Islet of Langerhans (tissue), 1 donor: Measurements from ENCODE around the gene TMEM116.
"Not testable (repeated sequence)": the region's sequence is repeated elsewhere in the genome, so short reads cannot be mapped to it uniquely, and the experiment has no call there.

Source experiments
- FAIRE-seq: peaks from one replicate; lab custom pipeline; 2011; peaks lifted over from hg19 to GRCh38; lab: Jason Lieb, UNC

Gene TMEM116

GRCh38 chr12:112009596-112009995 lies 3.4 kb downstream of the TMEM116 start:
- not testable (repeated sequence) for FAIRE-seq

GRCh38 chr12:112008918-112009317 lies 4.0 kb downstream of the TMEM116 start:
- no peak for FAIRE-seq

- no peak for FAIRE-seq
Observed at GRCh38 chr12:112007945-112008344, 5.0 kb downstream of the TMEM116 start.

- no peak for FAIRE-seq
Observed at GRCh38 chr12:112005419-112006395, 7.3 kb downstream of the TMEM116 start.

GRCh38 chr12:112004041-112004440 lies 8.9 kb downstream of the TMEM116 start:
- no peak for FAIRE-seq

GRCh38 chr12:112001576-112001975 lies 11.4 kb downstream of the TMEM116 start:
- no peak for FAIRE-seq

GRCh38 chr12:112000820-112001219 lies 12.1 kb downstream of the TMEM116 start:
- no peak for FAIRE-seq

GRCh38 chr12:111999129-111999528 lies 13.8 kb downstream of the TMEM116 start:
- not testable (repeated sequence) for FAIRE-seq

GRCh38 chr12:111998015-111998414 lies 14.9 kb downstream of the TMEM116 start:
- no peak for FAIRE-seq

- no peak for FAIRE-seq
Observed at GRCh38 chr12:111997300-111997699, 15.7 kb downstream of the TMEM116 start.

GRCh38 chr12:111995782-111996480 lies 17.0 kb downstream of the TMEM116 start:
- no peak for FAIRE-seq

GRCh38 chr12:111994211-111995111 lies 18.5 kb downstream of the TMEM116 start:
- FAIRE-seq: not testable (repeated sequence)

- no peak for FAIRE-seq
Observed at GRCh38 chr12:111993292-111994150, 19.4 kb downstream of the TMEM116 start.

GRCh38 chr12:111992464-111992863 lies 20.5 kb downstream of the TMEM116 start:
- no peak for FAIRE-seq

- FAIRE-seq: no peak
Observed at GRCh38 chr12:111991946-111992345, 21.0 kb downstream of the TMEM116 start.

- FAIRE-seq: no peak
Observed at GRCh38 chr12:111991535-111991934, 21.4 kb downstream of the TMEM116 start.

GRCh38 chr12:111984820-111985219 lies 28.1 kb downstream of the TMEM116 start:
- peak; percentile 69 for FAIRE-seq

- FAIRE-seq: no peak
Observed at GRCh38 chr12:111981987-111982386, 31.0 kb downstream of the TMEM116 start.

- no peak for FAIRE-seq
Observed at GRCh38 chr12:111980598-111980997, 32.4 kb downstream of the TMEM116 start.

GRCh38 chr12:111978545-111978944 lies 34.4 kb downstream of the TMEM116 start:
- no peak for FAIRE-seq

- FAIRE-seq: no peak
Observed at GRCh38 chr12:111976860-111977259, 36.1 kb downstream of the TMEM116 start.
